Endothelial cell of umbilical vein (primary cell): Measurements from ENCODE around the gene FER. TPM values are rescaled to one million over a fixed set of nuclear protein-coding genes. Genes with fewer than 3 reads are reported as not detected.

Source experiments
- BruUV-seq: library from RNA; stranded (reverse); fragments of 400-500 nt; replicated peaks from 2 replicates; lab custom pipeline; 2021; lab: Mats Ljungman, UMichigan
- CTCF ChIA-PET: fragments of 300-600, 350-600 bp; sonication (Branson Sonifier 250); formaldehyde crosslinking; loops from one replicate; lab custom pipeline; 2021; ENCODE audit warnings: antibody characterized with exemption, inconsistent platforms; lab: Charles Lee
- POLR2A ChIA-PET: fragments of 300-600, 350-600 bp; sonication (Branson Sonifier 250); formaldehyde crosslinking; loops from one replicate; lab custom pipeline; 2021; ENCODE audit warnings: antibody characterized with exemption, inconsistent platforms; lab: Charles Lee
- DNase-seq: peaks from one replicate; pipeline ENCODE4 v3.0.0-alpha.2; 2011; ENCODE audit warnings: low read depth, low spot score
- FAIRE-seq: peaks from 2 replicates; lab custom pipeline; 2011; peaks lifted over from hg19 to GRCh38; lab: Jason Lieb, UNC
- H2AFZ ChIP-seq: 2 replicates; pipeline ENCODE4 v1.6.0; 2012; ENCODE audit warnings: low read depth, low read length, control low read depth, inconsistent platforms
- H3K27ac ChIP-seq: 2 replicates; pipeline ENCODE4 v1.5.1; 2011; ENCODE audit warnings: low read depth, mild to moderate bottlenecking, control low read depth, low read length, moderate library complexity; ENCODE audit not compliant: insufficient read depth
- H3K27me3 ChIP-seq, 2 experiments: 2 replicates each; pipeline versions ENCODE4 v1.6.0 to v1.6.1; 2011; ENCODE audit warnings: low read length in 2 of 2, mixed read lengths in 1 of 2; ENCODE audit not compliant: control insufficient read depth in 2 of 2, insufficient read depth in 2 of 2
- H3K36me3 ChIP-seq, 2 experiments: 2 replicates in 1 of 2; 3 replicates in 1 of 2; pipeline ENCODE4 v1.5.1; 2011; ENCODE audit warnings: low read length in 2 of 2, mild to moderate bottlenecking in 1 of 2, moderate library complexity in 1 of 2; ENCODE audit not compliant: control insufficient read depth in 2 of 2, insufficient read depth in 2 of 2; ENCODE audit errors: extremely low read depth in 1 of 2
- H3K4me1 ChIP-seq: 3 replicates; pipeline ENCODE4 v1.5.1; 2011; ENCODE audit warnings: mild to moderate bottlenecking, low read length; ENCODE audit not compliant: control insufficient read depth, insufficient read depth; ENCODE audit errors: extremely low read depth
- H3K4me2 ChIP-seq: 2 replicates; pipeline ENCODE4 v1.6.1; 2011; ENCODE audit warnings: low read length, control low read depth, mixed read lengths; ENCODE audit not compliant: insufficient read depth
- H3K4me3 ChIP-seq, 3 experiments: fragments of 200-600 bp in 1 of 3; sonication (generic), shearing (Covaris generic) in 1 of 3; replicated peaks in 1 of 3; 2 replicates each; pipeline ENCODE4 v1.5.1; 2011 to 2016; ENCODE audit warnings: control low read depth in 3 of 3, low read length in 3 of 3, mild to moderate bottlenecking in 2 of 3, inconsistent platforms in 1 of 3, low read depth in 1 of 3, moderate library complexity in 1 of 3; ENCODE audit not compliant: insufficient read depth in 1 of 3
- H3K79me2 ChIP-seq: 2 replicates; pipeline ENCODE4 v1.6.0; 2012; ENCODE audit warnings: low read length, inconsistent platforms; ENCODE audit not compliant: control insufficient read depth, insufficient read depth
- H3K9ac ChIP-seq: replicated peaks from 2 replicates; pipeline ENCODE3; 2011; ENCODE audit warnings: low read length, control low read depth; ENCODE audit not compliant: insufficient read depth; ENCODE audit errors: extremely low read depth
- H3K9me1 ChIP-seq: replicated peaks from 3 replicates; pipeline ENCODE4 v1.6.0; 2011; ENCODE audit warnings: mild to moderate bottlenecking, low read length; ENCODE audit not compliant: control insufficient read depth, insufficient read depth; ENCODE audit errors: extremely low read depth
- H3K9me3 ChIP-seq: replicated peaks from 2 replicates; pipeline ENCODE4 v1.5.1; 2012; ENCODE audit warnings: low read length, inconsistent platforms; ENCODE audit not compliant: control insufficient read depth, insufficient read depth
- H4K20me1 ChIP-seq: replicated peaks from 2 replicates; pipeline ENCODE3; 2011; ENCODE audit warnings: mild to moderate bottlenecking, low read length; ENCODE audit not compliant: control insufficient read depth, insufficient read depth; ENCODE audit errors: extremely low read depth
- EZH2 ChIP-seq: IDR thresholded peaks from 2 replicates; pipeline ENCODE4 v1.6.1; 2012; ENCODE audit warnings: borderline replicate concordance, low read depth, mild to moderate bottlenecking, moderate library complexity, low read length, inconsistent platforms; ENCODE audit not compliant: severe bottlenecking
- FOS ChIP-seq: IDR thresholded peaks from 2 replicates; pipeline ENCODE4 v1.6.1; 2011; ENCODE audit warnings: mild to moderate bottlenecking, low read length, moderate library complexity, borderline replicate concordance; ENCODE audit not compliant: insufficient read depth
- GATA2 ChIP-seq: IDR thresholded peaks from 2 replicates; pipeline ENCODE4 v1.7.0; 2011; ENCODE audit warnings: low read depth, mild to moderate bottlenecking, moderate library complexity, mixed read lengths, low read length; ENCODE audit not compliant: insufficient read length, insufficient read depth
- JUN ChIP-seq: IDR thresholded peaks from 2 replicates; pipeline ENCODE4 v1.6.1; 2011; ENCODE audit warnings: borderline replicate concordance, low read depth; ENCODE audit not compliant: insufficient read length, insufficient read depth
- MYC ChIP-seq: IDR thresholded peaks from one replicate; pipeline ENCODE4 v1.6.1; 2011; ENCODE audit warnings: mild to moderate bottlenecking, low read depth, low read length
- POLR2A ChIP-seq: IDR thresholded peaks from 2 replicates; pipeline ENCODE4 v1.6.1; 2012; ENCODE audit warnings: low read depth, mild to moderate bottlenecking, control low read depth, low read length
- POLR2AphosphoS5 ChIP-seq: IDR thresholded peaks from 2 replicates; pipeline ENCODE4 v1.6.1; 2012; ENCODE audit warnings: low read depth, mild to moderate bottlenecking, control low read depth, low read length, moderate library complexity; ENCODE audit not compliant: insufficient read depth
- dilution Hi-C: fragments of 300-500 bp; cut with MboI; formaldehyde crosslinking; loops from one replicate; pipeline ENCODE4 v1.15.0; 2019; ENCODE audit warnings: low sequenced_read_pairs; ENCODE audit not compliant: extremely low pct_ligation_motif_present
- intact Hi-C: fragments of 100-400 bp; cut with micrococcal nuclease; formaldehyde crosslinking; loops from one replicate; pipeline ENCODE4 v1.10.0; 2022
- polyA plus RNA-seq, 4 experiments: library from polyadenylated mRNA; depleted of rRNA in 3 of 4; stranded (reverse) in 3 of 4; unstranded in 1 of 4; fragments of >200 nt; gene quantifications; 2 replicates each; pipeline versions ENCODE4 v1.2.1 to v1.2.3, GENCODE V29; 2011 to 2012; ENCODE audit warnings: missing spikeins in 1 of 4
- total RNA-seq: library from RNA; stranded (reverse); gene quantifications from 2 replicates; pipeline ENCODE4 v1.2.3, GENCODE V29; 2021
- TF ChIP-seq, protein P1 (sequence below), 2 donors: IDR thresholded peaks; 1 replicate in 1 of 2; 2 replicates in 1 of 2; pipeline ENCODE4 v1.5.1; 2011; ENCODE audit warnings: low read length in 2 of 2, mild to moderate bottlenecking in 2 of 2, moderate library complexity in 2 of 2, control low read depth in 1 of 2, inconsistent platforms in 1 of 2, low read depth in 1 of 2; ENCODE audit not compliant: insufficient read depth in 1 of 2; ENCODE audit errors: extremely low read depth in 1 of 2
- TF ChIP-seq, protein P2 (sequence below): IDR thresholded peaks from 2 replicates; pipeline ENCODE4 v1.6.1; 2011; ENCODE audit not compliant: insufficient read depth, insufficient read length

Gene FER
- total and polyA plus RNA-seq, 2 donors (not counting 3 experiments of a cell fraction or from before 2014, with no cell fraction given) = 2.3 to 27.5 TPM

DNA sequence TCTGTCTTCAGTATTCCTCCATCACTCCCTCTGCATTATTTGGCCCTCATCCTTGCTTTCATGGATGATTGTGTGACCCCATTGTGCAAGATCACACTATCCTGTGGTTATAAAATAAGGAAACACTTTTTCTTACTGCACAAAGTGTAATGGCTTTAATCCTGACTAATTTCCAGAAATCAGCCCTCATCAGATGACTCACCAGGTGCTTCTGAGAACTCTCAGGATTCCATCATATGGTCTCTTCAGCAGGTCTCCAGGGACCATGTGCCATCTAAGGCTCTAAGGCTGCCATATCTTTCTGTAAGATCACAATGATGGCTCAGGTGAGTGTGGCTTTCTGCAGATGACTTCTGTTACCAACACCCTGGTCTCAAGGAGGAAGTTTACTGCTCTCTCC, 27.3 kb upstream of the FER start:
- TF ChIP-seq GATA2 (no peak), POLR2A (no peak), FOS (no peak), EZH2 (no peak), POLR2AphosphoS5 (no peak), MYC (no peak), JUN (no peak)
- TF ChIP-seq, protein P1, sequence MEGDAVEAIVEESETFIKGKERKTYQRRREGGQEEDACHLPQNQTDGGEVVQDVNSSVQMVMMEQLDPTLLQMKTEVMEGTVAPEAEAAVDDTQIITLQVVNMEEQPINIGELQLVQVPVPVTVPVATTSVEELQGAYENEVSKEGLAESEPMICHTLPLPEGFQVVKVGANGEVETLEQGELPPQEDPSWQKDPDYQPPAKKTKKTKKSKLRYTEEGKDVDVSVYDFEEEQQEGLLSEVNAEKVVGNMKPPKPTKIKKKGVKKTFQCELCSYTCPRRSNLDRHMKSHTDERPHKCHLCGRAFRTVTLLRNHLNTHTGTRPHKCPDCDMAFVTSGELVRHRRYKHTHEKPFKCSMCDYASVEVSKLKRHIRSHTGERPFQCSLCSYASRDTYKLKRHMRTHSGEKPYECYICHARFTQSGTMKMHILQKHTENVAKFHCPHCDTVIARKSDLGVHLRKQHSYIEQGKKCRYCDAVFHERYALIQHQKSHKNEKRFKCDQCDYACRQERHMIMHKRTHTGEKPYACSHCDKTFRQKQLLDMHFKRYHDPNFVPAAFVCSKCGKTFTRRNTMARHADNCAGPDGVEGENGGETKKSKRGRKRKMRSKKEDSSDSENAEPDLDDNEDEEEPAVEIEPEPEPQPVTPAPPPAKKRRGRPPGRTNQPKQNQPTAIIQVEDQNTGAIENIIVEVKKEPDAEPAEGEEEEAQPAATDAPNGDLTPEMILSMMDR (IDR thresholded peaks at IDR 0.05; ENCODE audit: extremely low read depth in 1 of 2, insufficient read depth in 1 of 2, low read depth in 1 of 2, low read length in 2 of 2) = no peak
- TF ChIP-seq, protein P2, sequence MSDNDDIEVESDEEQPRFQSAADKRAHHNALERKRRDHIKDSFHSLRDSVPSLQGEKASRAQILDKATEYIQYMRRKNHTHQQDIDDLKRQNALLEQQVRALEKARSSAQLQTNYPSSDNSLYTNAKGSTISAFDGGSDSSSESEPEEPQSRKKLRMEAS = no peak
- BruUV-seq = no TSS peak
- no peak overlapping the region for H2AFZ ChIP-seq

More for the DNA sequence above, 27.3 kb upstream of the FER start:
- Histone ChIP-seq H3K79me2 (no peaks in the 10 kb centered on the region), H3K4me3 (no peak overlapping the region), H3K27ac (no peak overlapping the region), H4K20me1 (no peaks in the 10 kb centered on the region), H3K9ac (no peak overlapping the region), H3K27me3 (no peaks in the 10 kb centered on the region), H3K9me1 (no peaks in the 10 kb centered on the region), H3K36me3 (no peaks in the 10 kb centered on the region), H3K9me3 (no peaks in the 10 kb centered on the region), H3K4me1 (no peaks in the 10 kb centered on the region), H3K4me2 (no peak overlapping the region)
- DNase-seq (no peak), FAIRE-seq (peak; percentile 4)
- CTCF ChIA-PET = no interaction called here
- POLR2A ChIA-PET = no interaction called here
- intact Hi-C loops = no loop called here
- dilution Hi-C loops = no loop called here
